Activated naive CD4-positive, alpha-beta T cell treated with anti-CD3 and anti-CD28 coated beads, Interleukin-2, amount 50 U/mL, for 72 hours (primary cell): ENCODE data around the gene SBDS. TPM values are rescaled to one million over a fixed set of nuclear protein-coding genes. Genes with fewer than 3 reads are reported as not detected.
"Not testable (repeated sequence)": the region's sequence is repeated elsewhere in the genome, so short reads cannot be mapped to it uniquely, and the experiment has no call there.

Experiments
- ATAC-seq, 2 donors: fragments of 150-1000 bp; cut with Tn5 transposase; 2 replicates each; pipeline ENCODE4 v1.10.0; 2021; ENCODE audit warnings: mild to moderate bottlenecking in 2 of 2, moderate library complexity in 2 of 2
- DNase-seq, 2 donors: peaks; one replicate each; pipeline ENCODE4 v3.0.0; 2021 to 2022; ENCODE audit warnings: low spot score in 2 of 2
- H3K27ac Mint-ChIP-seq, 2 donors: one replicate each; pipeline ENCODE4 v1.8.0; 2022; ENCODE audit warnings: mild to moderate bottlenecking in 2 of 2, mixed read lengths in 2 of 2
- H3K36me3 Mint-ChIP-seq, 2 donors: one replicate each; pipeline ENCODE4 v1.8.0; 2022; ENCODE audit warnings: mixed read lengths in 2 of 2
- H3K9me3 Mint-ChIP-seq, 2 donors: one replicate each; pipeline ENCODE4 v1.8.0; 2022; ENCODE audit warnings: mixed read lengths in 2 of 2
- total RNA-seq, 2 donors: library from RNA; stranded (reverse); gene quantifications; one replicate each; pipeline ENCODE4 v1.2.3, GENCODE V29; 2022

Gene SBDS
- total RNA-seq, 2 donors from 2014 or later = 55.3 to 61.6 TPM

DNA sequence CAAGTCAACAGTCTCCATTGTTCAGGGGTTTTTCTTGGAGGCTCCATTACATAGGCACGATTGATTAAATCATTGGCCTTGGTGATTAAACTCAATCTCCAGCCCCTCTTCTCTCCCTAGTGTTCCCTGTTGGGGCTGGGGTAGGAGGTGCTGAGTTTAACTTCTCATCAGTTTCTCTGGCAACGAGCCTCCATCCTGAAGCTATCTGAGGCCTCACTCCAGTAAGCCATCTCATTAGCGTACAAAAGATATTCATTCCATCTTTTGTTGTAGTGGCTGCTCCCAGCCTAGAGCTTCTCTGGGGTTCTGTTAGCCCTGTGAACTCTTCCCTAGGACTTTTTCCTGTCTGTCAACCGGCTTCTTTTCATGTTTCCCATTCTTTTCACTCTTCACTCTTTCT is 12.9 kb upstream of the SBDS start:
- H3K9me3 Mint-ChIP-seq = no peaks in the 10 kb centered on the region
- DNase-seq (no peak), ATAC-seq (no peak)
- H3K27ac Mint-ChIP-seq = no peak overlapping the region
- H3K36me3 Mint-ChIP-seq = peaks cover 0 to 21% of the 10 kb centered on the region in 2 donors

DNA sequence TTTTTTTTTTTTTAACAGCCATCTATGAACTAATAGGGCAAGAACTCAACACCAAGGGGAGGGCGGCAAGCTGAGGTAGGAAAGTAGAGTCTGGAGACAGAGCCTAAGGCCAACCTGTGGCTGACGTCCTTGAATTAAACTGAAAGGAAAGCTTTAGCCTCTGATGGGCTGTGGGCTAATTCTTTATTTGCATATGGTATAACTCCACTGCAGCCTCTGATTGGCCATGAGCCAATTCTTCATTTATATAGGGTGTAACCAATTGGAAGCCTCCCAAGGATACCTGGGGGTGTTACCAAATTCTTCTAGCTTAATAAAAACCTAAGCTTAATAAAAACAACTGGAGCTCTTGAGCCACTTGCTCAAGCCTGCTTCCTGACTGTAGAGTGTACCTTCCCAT is 11.6 kb upstream of the SBDS start:
- DNase-seq = no peak
- Mint-ChIP-seq H3K36me3 (peaks cover 0 to 21% of the 10 kb centered on the region in 2 donors), H3K9me3 (no peaks in the 10 kb centered on the region), H3K27ac (no peak overlapping the region)
- ATAC-seq = no peak

DNA sequence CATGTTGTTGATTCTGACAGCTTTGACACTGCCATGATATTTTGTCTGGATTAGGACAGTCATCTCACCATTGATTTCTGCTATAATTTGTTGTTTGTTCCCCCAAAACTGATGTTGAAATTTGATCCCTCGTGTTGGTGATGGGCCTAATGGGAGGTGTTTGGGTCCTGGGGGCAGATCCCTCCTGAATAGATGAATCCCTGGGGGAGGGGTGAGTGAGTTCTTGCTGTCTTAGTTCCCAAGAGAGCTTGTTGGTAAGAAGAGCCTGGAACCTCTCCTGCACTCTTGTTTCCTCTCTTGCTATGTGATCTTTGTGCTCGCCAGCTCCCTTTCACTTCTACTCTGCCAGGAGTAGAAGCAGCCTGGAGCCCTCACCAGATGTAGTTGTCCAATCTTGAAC is 8.8 kb upstream of the SBDS start:
- ATAC-seq, H3K9me3 Mint-ChIP-seq, H3K27ac Mint-ChIP-seq, DNase-seq: not testable (repeated sequence)
- H3K36me3 Mint-ChIP-seq = peaks cover 0 to 21% of the 10 kb centered on the region in 2 donors

DNA sequence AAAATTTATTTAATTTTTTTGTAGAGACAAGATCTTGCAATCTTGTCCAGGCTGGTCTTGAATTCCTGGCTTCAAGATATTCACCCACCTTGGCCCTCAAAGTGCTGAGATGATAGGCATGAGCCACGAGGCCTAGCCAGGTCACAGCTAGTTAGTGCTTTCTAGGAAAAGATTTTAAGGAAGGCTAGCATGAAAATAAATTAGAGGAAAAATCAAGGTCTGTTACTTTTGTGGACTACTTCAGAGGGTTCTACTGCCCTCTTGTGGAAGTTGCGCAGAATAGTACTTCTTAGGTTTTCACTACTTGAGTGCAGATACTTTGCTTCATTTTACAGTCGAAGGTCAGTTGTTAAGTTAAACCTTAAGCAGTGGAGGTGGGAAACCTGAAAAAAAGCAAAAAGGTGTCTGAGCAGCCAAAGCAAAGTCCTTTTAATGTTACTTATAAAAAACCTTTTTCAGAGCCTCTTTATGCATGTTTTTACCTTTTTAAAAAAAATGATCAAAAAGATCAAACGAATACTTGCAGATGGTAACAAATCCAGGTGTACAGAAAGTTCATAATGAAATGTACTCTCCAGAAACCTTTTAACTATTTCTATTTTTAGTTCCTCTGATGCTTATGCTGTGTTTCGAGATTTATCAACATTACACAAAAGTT is 5.3 kb upstream of the SBDS start:
- not testable (repeated sequence) for H3K36me3 Mint-ChIP-seq, H3K27ac Mint-ChIP-seq, H3K9me3 Mint-ChIP-seq, DNase-seq, ATAC-seq

DNA sequence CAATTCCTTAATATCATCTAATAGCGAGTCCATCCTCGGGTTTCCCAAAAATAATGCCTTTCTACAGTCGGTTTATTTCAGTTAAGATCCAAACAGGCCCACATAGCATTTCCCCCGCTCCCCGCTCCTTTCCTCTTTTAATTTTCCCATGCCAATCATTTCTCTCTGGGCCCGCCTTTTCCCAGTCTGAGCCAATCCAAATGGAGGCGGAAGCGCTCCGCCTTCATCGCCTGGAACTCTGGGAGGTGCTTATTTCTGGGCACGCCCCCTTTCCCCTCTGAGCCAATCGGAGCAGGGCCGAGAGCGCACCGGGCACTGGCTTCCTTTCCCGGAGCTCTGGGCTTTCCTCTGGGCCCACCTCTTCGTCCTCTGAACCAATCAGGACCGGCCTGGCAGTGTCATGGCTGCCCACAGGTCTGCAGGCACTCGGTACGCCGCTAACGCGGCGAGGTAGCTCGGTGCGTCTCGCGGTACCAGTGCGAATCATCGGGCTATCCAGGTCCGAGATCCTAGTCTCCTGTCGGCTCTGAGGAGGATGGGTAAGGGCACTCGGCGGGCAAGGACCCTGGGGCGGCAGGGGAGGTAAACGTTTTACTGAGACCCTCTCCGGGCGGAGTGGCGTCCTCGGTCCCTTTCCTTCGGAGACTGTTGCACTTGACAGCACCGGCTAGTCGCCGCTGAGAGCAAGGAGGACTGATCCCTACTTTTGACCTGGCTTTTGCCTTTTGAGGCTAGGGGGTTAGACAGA is 1.2 kb upstream of the SBDS start, which contains the start of gene TYW1:
Gene TYW1 (plus strand): TSS at position 390 of the 748 bp plus-strand sequence. CDS start 146 bp downstream, at position 536.
- Mint-ChIP-seq H3K36me3 (peaks cover 16 to 23% of the 10 kb centered on the region in 2 donors), H3K27ac (peak within 1 kb of the TSS; percentile 96 to 97)
- ATAC-seq (peak; percentile 91 to 92), DNase-seq (peak; percentile 97 to 99)
- not testable (repeated sequence) for H3K9me3 Mint-ChIP-seq

DNA sequence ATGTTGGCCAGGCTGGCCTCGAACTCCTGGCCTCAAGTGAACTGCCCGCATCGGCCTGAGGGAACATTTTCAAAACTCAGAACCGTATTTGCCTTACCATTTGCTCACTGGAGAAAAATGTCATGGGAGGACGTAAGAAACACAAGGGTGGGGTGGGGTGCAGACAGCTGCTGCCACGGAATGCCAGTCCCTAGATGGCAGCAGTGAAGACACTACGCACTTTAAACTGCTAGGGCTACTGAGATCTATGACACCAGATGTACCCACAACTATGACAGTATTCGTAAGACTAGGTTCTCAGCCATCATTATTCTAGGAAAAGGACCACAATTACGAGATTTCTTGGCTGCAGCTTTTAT is 716 bp downstream of the SBDS start:
- Mint-ChIP-seq H3K36me3 (peaks cover 16 to 23% of the 10 kb centered on the region in 2 donors), H3K27ac (peak overlapping the region; percentile 97 to 100)
- ATAC-seq = peak; percentile 44 to 48
- H3K9me3 Mint-ChIP-seq = not testable (repeated sequence)
- peak in 1 of 2 donors; percentile 23 for DNase-seq

DNA sequence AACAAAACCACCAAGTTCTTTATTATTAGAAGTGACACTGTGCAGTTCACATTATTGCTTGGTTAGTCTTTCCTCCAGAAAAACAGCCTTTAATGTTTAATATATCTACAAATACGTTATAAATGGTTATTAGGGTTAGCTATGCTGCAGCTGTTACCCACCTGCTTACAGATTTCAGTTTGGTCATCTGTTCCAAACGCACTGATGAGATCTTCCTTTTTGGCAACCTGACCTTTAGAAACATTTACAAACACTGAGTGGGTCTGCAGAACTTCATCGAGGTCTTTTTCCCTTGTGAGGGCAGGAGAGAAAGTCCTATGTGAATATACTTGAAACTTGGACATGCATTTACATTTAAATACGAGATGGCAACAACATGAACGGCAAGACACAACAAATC is 1.3 kb downstream of the SBDS start:
- not testable (repeated sequence) for DNase-seq, H3K9me3 Mint-ChIP-seq, ATAC-seq
- peaks cover 16 to 23% of the 10 kb centered on the region in 2 donors for H3K36me3 Mint-ChIP-seq
- peak overlapping the region; percentile 74 to 97 for H3K27ac Mint-ChIP-seq

DNA sequence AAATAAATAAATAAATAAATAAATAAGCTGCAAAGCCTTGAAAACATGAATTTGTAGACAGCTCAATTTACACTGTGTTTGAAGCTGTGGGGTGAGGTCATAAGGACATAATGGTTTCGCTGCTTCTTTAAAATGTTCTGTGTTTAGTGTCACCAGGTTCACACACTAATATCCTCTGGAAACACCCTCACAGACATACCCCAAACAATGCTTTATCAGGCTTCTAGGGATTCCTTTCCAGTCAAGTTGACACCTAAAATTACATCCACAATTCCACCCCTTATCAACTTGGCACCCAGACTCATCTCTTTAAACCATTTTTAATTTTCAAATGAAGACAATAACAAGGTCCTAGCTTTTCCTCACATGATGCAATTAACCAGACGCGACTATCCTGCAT is 5.8 kb downstream of the SBDS start:
- not testable (repeated sequence) for H3K9me3 Mint-ChIP-seq, H3K27ac Mint-ChIP-seq, H3K36me3 Mint-ChIP-seq, ATAC-seq, DNase-seq

DNA sequence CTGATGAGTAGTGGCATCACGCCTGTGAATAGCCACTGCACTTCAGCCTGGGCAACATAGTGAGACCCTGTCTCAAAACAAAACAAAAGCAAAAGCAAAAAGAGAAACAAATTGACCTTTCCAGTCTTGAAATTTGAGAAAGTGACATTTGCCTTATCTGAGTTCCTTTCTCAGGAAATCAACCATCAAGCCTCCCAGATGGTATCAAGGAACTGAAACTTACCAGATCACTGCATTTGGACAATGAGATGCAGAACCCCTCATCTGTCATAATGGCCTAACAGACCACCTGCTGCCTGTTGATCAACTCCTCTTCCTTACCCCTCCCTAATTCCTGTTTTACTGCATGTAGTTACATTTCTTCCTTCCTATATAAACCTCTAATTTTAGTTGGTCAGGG is 15.1 kb downstream of the SBDS start:
- not testable (repeated sequence) for ATAC-seq, DNase-seq, H3K27ac Mint-ChIP-seq
- H3K9me3 Mint-ChIP-seq = peaks cover 16 to 17% of the 10 kb centered on the region in 2 donors
- H3K36me3 Mint-ChIP-seq = peaks cover 14 to 20% of the 10 kb centered on the region in 2 donors

DNA sequence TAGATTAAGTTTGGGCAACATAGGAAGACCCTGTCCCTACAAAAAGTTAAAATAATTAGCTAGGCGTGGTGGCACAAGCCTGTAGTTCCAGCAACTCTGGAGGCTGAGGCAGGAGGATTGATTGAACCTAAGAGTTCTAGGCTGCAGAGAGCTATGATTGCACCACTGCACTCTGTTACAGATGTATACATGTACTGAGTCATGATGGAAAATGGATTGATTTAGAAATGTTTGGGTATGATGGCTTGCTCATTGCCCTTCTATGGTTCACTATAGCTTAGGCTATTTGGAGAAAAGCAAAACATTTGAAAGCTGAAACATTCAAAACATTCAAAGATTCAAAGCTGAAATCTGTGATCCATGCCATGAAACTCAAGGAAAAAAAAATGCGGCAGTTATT is 16.4 kb downstream of the SBDS start:
- Mint-ChIP-seq H3K9me3 (peaks cover 16 to 17% of the 10 kb centered on the region in 2 donors), H3K36me3 (peaks cover 14 to 20% of the 10 kb centered on the region in 2 donors)
- ATAC-seq, DNase-seq, H3K27ac Mint-ChIP-seq: not testable (repeated sequence)

DNA sequence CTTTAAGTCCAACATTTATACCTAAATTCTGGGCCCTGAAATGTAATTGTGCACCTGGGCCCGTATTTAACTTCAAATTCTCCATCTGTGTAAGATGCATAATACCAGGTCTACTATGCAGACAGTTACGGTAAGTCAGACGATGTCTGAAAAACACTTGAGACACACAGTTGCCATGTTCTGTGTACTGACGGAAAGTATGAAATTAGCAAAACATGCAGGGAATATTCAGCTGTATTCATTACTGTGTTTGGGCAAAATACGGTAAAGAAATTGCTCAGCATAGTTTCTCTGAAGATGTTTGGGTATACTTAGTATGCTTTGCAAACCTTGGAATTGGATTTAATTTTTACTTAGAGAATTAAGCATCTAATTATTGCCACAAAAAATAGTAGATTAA is 17.1 kb downstream of the SBDS start:
- ATAC-seq, DNase-seq, H3K27ac Mint-ChIP-seq: not testable (repeated sequence)
- peaks cover 16 to 17% of the 10 kb centered on the region in 2 donors for H3K9me3 Mint-ChIP-seq
- peaks cover 14 to 20% of the 10 kb centered on the region in 2 donors for H3K36me3 Mint-ChIP-seq

DNA sequence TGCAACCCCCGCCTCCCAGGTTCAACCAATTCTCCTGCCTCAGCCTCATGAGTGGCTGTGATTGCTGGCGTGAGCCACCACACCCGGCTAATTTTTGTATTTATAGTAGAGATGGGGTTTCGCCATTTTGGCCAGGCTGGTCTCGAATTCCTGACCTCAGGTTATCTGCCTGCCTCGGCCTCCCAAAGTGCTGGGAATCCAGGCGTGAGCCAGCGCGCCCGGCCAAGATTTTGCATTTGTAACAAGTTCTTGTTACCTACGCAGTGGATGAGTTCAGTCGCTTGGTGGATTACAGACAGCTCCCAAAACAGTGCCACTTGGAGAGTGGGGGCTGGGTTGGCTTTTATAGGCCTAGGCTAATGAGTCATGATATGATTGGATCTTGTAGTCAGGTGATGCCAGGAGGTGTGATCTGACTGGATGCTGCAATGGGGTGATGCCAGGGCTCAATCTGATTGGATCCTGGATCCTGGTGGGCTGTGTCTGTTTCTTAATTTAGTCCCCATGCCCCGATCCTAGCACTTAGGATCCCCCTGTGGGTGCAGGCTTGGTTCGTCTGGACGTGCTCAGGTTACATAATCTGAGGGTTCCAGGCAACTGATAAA is 20.3 kb downstream of the SBDS start:
- Mint-ChIP-seq H3K27ac (no peak overlapping the region), H3K36me3 (peaks cover 6 to 7% of the 10 kb centered on the region in 2 donors), H3K9me3 (peaks cover 6% of the 10 kb centered on the region in 2 donors)
- DNase-seq (no peak), ATAC-seq (peak in 1 of 2 donors; percentile 37)

DNA sequence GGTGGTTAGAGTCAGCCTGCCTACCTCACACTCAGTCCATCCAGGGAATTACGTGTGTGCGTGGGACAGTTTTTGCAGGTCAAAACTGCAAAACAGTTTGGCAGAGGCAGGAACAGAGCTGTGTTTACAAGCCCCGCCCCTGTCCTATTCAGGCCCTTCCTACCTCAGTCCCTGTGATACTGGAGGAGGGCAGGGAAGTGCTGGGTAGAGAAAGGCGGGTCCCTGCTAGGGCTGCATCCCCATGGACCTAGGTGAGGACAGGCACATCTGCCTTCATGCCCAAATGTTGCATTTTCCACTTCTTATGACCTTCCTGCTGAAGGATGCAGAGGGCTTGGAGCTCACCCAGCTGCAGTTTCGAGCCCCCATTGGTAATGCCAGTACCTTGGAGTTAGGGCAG is 25.1 kb downstream of the SBDS start:
- no peak for ATAC-seq
- Mint-ChIP-seq H3K36me3 (no peaks in the 10 kb centered on the region), H3K9me3 (no peaks in the 10 kb centered on the region), H3K27ac (no peak overlapping the region)
- DNase-seq = no peak

DNA sequence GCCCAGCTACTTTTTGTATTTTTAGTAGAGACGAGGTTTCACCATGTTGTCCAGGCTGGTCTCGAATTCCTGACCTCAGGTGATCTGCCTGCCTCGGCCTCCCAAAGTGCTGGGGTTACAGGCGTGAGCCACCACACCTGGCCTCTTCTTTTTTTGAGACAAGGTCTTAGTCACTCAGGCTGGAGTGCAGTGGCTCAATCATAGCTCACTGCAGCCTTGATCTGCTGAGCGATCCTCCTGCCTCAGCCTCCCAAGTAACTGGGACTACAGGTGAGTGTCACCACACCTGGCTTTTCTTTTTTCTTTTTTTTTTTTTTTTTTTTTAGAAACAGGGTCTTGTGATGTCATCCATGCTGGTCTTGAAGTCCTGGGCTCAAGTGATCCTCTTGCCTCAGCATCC is 26.4 kb downstream of the SBDS start:
- H3K9me3 Mint-ChIP-seq = not testable (repeated sequence)

DNA sequence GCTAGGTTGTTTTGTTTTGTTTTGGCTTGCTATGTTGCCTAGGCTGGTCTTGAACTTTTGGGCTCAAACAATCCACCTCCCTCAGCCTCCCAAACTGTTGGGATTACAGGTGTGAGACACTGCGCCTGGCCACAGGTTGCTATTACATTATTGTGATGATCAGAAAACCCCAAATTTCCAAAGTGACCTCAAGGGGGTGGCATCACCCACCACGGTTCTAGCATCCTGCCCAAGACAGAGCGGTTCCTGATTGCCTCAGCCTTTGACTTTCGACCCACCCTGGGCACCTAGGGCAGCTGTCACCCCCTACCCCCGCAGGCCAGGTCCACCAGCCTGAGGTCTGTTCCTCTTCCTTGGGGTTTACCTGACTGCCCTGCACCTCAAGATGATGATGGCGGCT is 28.4 kb downstream of the SBDS start:
- DNase-seq (no peak), ATAC-seq (no peak)
- Mint-ChIP-seq H3K27ac (no peak overlapping the region), H3K9me3 (no peaks in the 10 kb centered on the region), H3K36me3 (no peaks in the 10 kb centered on the region)

More for the DNA sequence above, 26.4 kb downstream of the SBDS start:
- not testable (repeated sequence) for H3K27ac Mint-ChIP-seq, DNase-seq, ATAC-seq, H3K36me3 Mint-ChIP-seq

DNA sequence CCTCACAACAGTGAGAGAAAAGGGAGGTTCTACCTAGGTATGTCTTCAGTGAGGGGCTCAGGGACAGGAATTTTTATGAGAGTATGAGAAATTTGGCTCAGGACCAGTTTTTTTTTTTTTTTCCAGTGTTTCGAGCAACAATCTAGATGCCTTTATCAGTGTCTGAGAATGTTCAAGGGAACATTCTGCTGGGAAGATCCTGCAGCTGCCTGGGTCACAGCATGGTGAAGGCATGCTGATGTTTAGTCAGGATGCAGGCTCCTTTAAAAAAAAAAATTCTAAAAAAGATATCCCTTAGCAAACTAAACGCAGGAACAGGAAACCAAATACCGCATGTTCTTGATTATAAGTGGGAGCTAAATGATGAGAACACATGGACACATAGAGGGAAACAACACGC is 31.0 kb downstream of the SBDS start:
- no peaks in the 10 kb centered on the region for H3K9me3 Mint-ChIP-seq

DNA sequence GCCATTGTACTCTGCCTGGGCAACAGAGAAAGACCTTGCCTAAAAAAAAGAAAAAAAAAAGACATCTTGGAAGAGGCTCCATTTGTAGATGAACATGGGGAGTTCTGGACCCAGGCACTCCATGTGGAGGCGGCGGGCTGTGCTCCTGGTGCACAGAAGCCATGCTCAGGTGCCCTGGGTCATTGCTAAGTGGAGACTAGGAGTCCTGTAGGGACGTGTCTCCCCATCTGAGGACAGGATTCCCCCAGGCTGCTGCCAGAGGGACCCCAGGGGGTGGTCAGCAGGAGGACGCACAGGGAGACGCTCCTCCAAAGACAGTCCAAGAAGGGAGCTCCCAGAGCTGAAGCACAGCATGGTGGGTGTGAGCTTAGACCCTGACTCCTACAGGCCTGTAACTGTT is 34.3 kb downstream of the SBDS start:
- Mint-ChIP-seq H3K27ac (peak overlapping the region in 1 of 2 donors; percentile 18), H3K36me3 (peaks cover 5 to 31% of the 10 kb centered on the region in 2 donors), H3K9me3 (no peaks in the 10 kb centered on the region)
- DNase-seq (no peak), ATAC-seq (no peak)

More for the DNA sequence above, 31.0 kb downstream of the SBDS start:
- DNase-seq (no peak), ATAC-seq (no peak)
- Mint-ChIP-seq H3K27ac (no peak overlapping the region), H3K36me3 (peaks cover under 1 to 9% of the 10 kb centered on the region in 2 donors)
